Effector memory CD4-positive, alpha-beta T cell (primary cell): ENCODE data around the gene PNMA6F.

Experiments
- DNase-seq, 3 donors: peaks; one replicate each; pipeline ENCODE4 v3.0.0-alpha.2; 2020
- H3K27ac ChIP-seq: 2 replicates; pipeline ENCODE4 v1.7.0; 2013; ENCODE audit warnings: mild to moderate bottlenecking, low read length, moderate library complexity; ENCODE audit not compliant: insufficient read depth, poor library complexity, severe bottlenecking
- H3K27me3 ChIP-seq: replicated peaks from 2 replicates; pipeline ENCODE4 v1.7.0; 2013; ENCODE audit warnings: mild to moderate bottlenecking, low read length; ENCODE audit not compliant: insufficient read depth, control insufficient read depth, poor library complexity, severe bottlenecking
- H3K36me3 ChIP-seq: 2 replicates; pipeline ENCODE4 v1.7.0; 2013; ENCODE audit warnings: mild to moderate bottlenecking, low read length, moderate library complexity; ENCODE audit not compliant: control insufficient read depth, insufficient read depth
- H3K4me1 ChIP-seq: 2 replicates; pipeline ENCODE4 v1.7.0; 2013; ENCODE audit warnings: low read length, mild to moderate bottlenecking; ENCODE audit not compliant: control insufficient read depth, insufficient read depth, poor library complexity, severe bottlenecking
- H3K4me3 ChIP-seq: 2 replicates; pipeline ENCODE4 v1.7.0; 2013; ENCODE audit warnings: low read length, low read depth, mild to moderate bottlenecking; ENCODE audit not compliant: insufficient read depth, poor library complexity, severe bottlenecking
- H3K9me3 ChIP-seq: 2 replicates; pipeline ENCODE4 v1.7.0; 2013; ENCODE audit warnings: mild to moderate bottlenecking, low read length, moderate library complexity; ENCODE audit not compliant: control insufficient read depth

The PNMA6F gene

GRCh38 chrX:153318811-153319210 lies 2.8 kb downstream of the PNMA6F start:
- no peak for DNase-seq
- Histone ChIP-seq H3K27ac (no peak overlapping the region), H3K9me3 (no peaks in the 10 kb centered on the region), H3K27me3 (no peaks in the 10 kb centered on the region), H3K4me1 (no peaks in the 10 kb centered on the region), H3K4me3 (no peak overlapping the region), H3K36me3 (no peaks in the 10 kb centered on the region)

- H3K4me3 ChIP-seq: no peak overlapping the region
- DNase-seq: no peak
- H3K27me3 ChIP-seq: no peaks in the 10 kb centered on the region
- H3K4me1 ChIP-seq: no peaks in the 10 kb centered on the region
- no peaks in the 10 kb centered on the region for H3K9me3 ChIP-seq
- H3K27ac ChIP-seq: no peak overlapping the region
- H3K36me3 ChIP-seq: no peaks in the 10 kb centered on the region
Measured at GRCh38 chrX:153317996-153318722, 3.4 kb downstream of the PNMA6F start.

- H3K4me3 ChIP-seq: no peak overlapping the region
- no peaks in the 10 kb centered on the region for H3K9me3 ChIP-seq
- H3K27ac ChIP-seq: no peak overlapping the region
- H3K4me1 ChIP-seq: no peaks in the 10 kb centered on the region
- no peaks in the 10 kb centered on the region for H3K27me3 ChIP-seq
- no peaks in the 10 kb centered on the region for H3K36me3 ChIP-seq
- no peak for DNase-seq
Measured at GRCh38 chrX:153317306-153317705, 4.3 kb downstream of the PNMA6F start.

GRCh38 chrX:153312842-153313241 lies 8.7 kb downstream of the PNMA6F start:
- DNase-seq: no peak
- no peak overlapping the region for H3K27ac ChIP-seq
- no peaks in the 10 kb centered on the region for H3K27me3 ChIP-seq
- no peaks in the 10 kb centered on the region for H3K4me1 ChIP-seq
- no peaks in the 10 kb centered on the region for H3K36me3 ChIP-seq
- no peak overlapping the region for H3K4me3 ChIP-seq
- no peaks in the 10 kb centered on the region for H3K9me3 ChIP-seq

GRCh38 chrX:153312041-153312440 lies 9.5 kb downstream of the PNMA6F start:
- no peaks in the 10 kb centered on the region for H3K36me3 ChIP-seq
- H3K4me1 ChIP-seq: no peaks in the 10 kb centered on the region
- no peak for DNase-seq
- H3K27me3 ChIP-seq: no peaks in the 10 kb centered on the region
- no peak overlapping the region for H3K27ac ChIP-seq
- no peaks in the 10 kb centered on the region for H3K9me3 ChIP-seq
- no peak overlapping the region for H3K4me3 ChIP-seq

- H3K4me3 ChIP-seq: no peak overlapping the region
- no peak overlapping the region for H3K27ac ChIP-seq
- H3K27me3 ChIP-seq: no peaks in the 10 kb centered on the region
- no peaks in the 10 kb centered on the region for H3K4me1 ChIP-seq
- DNase-seq: no peak
- H3K36me3 ChIP-seq: no peaks in the 10 kb centered on the region
- no peaks in the 10 kb centered on the region for H3K9me3 ChIP-seq
Measured at GRCh38 chrX:153310901-153311300, 10.7 kb downstream of the PNMA6F start.

GRCh38 chrX:153307276-153308178 lies 14.0 kb downstream of the PNMA6F start:
- no peaks in the 10 kb centered on the region for H3K36me3 ChIP-seq
- no peaks in the 10 kb centered on the region for H3K4me1 ChIP-seq
- no peak overlapping the region for H3K4me3 ChIP-seq

GRCh38 chrX:153306527-153307115 lies 14.9 kb downstream of the PNMA6F start:
- Histone ChIP-seq H3K4me3 (no peak overlapping the region), H3K36me3 (no peaks in the 10 kb centered on the region), H3K4me1 (no peaks in the 10 kb centered on the region), H3K9me3 (no peaks in the 10 kb centered on the region), H3K27ac (no peak overlapping the region), H3K27me3 (no peaks in the 10 kb centered on the region)
- no peak for DNase-seq

More at GRCh38 chrX:153307276-153308178, 14.0 kb downstream of the PNMA6F start:
- no peak for DNase-seq
- H3K9me3 ChIP-seq: no peaks in the 10 kb centered on the region
- H3K27me3 ChIP-seq: no peaks in the 10 kb centered on the region
- no peak overlapping the region for H3K27ac ChIP-seq

GRCh38 chrX:153305972-153306371 lies 15.6 kb downstream of the PNMA6F start:
- no peak overlapping the region for H3K27ac ChIP-seq
- no peak overlapping the region for H3K4me3 ChIP-seq
- H3K9me3 ChIP-seq: no peaks in the 10 kb centered on the region
- no peaks in the 10 kb centered on the region for H3K27me3 ChIP-seq
- H3K36me3 ChIP-seq: no peaks in the 10 kb centered on the region
- no peaks in the 10 kb centered on the region for H3K4me1 ChIP-seq
- DNase-seq: no peak
